Cardiac fibroblast (primary cell): ENCODE measurements around the gene SDK1.

Experiments
- DNase-seq, 2 donors: peaks; one replicate each; pipeline versions ENCODE4 v3.0.0 to v3.0.0-alpha.2; 2010; ENCODE audit warnings: low read depth in 2 of 2
- H3K4me3 ChIP-seq, 2 donors: replicated peaks in 1 of 2; 1 replicate in 1 of 2; 2 replicates in 1 of 2; pipeline ENCODE4 v1.5.1; 2011; ENCODE audit warnings: low read depth in 2 of 2, low read length in 2 of 2, mild to moderate bottlenecking in 2 of 2, moderate library complexity in 1 of 2
- CTCF ChIP-seq: IDR thresholded peaks from one replicate; pipeline ENCODE4 v1.5.1; 2011; ENCODE audit warnings: low read depth, mild to moderate bottlenecking, low read length, inconsistent platforms

Gene SDK1

DNA sequence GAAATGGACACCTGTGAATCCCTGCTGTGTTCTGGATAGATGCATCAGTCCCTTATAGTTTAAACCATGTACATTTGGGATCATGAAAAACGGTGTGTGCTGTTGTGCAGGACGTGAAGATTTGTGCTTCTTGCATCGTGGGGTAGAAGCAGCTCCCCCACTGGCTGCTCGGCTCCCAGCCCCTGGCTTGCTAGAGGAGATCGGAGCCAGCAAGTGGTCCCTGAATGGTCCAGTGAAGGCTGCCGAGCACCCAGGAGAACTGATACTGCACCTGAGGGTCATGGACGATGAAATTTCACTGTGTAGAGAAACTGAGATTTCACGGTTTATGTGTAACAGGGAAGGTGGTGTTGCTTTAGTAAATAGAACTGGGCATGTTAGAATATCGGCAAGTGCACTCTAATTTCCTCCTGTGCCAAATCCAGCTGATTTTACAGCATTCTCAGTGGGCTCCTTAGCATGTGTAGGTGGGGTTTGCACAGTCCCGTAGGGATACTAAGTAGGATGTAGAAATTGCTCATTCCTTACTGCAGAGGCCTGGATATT is 726.0 kb downstream of the SDK1 start:
- no peak for TF ChIP-seq CTCF

DNA sequence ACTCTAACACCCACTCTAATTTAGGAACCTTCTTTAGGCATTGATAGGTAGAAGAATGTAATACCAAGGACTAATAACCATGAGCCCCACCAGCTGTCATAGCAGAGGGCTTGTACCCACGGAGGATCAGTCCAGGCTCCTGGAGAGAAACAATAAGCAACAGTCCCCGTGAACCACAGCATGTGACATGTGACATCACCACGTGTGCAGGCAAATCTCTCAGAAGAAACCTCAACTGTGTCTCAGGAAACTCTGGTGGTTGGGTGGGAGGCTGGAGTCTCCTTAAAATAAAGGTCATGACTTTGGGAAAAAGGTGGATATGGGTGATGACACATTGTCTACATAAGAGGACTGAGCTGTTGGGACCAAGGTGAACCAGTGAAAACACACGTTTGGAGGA is 727.2 kb downstream of the SDK1 start:
- no peak overlapping the region for H3K4me3 ChIP-seq
- DNase-seq, result no peak
- no peak for TF ChIP-seq CTCF

More for the DNA sequence above, 726.0 kb downstream of the SDK1 start:
- no peak for DNase-seq
- H3K4me3 ChIP-seq, result no peak overlapping the region

DNA sequence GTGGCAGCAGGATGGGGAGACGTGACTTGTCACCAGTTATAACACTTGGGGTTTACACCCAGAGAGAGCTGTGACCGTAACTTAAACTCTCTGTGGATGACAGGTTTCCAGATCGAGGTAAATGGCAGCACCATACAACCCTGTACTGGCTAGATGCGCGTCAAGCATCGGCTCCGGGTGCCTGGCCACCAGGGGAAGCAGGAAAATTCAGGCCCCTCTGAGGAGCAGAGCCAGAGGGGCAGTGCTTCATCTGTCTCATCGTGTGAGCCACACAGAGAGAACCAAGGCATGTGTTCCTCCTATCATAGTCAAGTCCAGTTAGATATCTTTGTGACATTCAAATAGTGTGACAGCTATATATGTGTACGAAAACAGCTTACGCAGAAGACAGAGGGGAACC is 728.9 kb downstream of the SDK1 start:
- DNase-seq, result no peak
- H3K4me3 ChIP-seq, result no peak overlapping the region
- no peak for TF ChIP-seq CTCF

DNA sequence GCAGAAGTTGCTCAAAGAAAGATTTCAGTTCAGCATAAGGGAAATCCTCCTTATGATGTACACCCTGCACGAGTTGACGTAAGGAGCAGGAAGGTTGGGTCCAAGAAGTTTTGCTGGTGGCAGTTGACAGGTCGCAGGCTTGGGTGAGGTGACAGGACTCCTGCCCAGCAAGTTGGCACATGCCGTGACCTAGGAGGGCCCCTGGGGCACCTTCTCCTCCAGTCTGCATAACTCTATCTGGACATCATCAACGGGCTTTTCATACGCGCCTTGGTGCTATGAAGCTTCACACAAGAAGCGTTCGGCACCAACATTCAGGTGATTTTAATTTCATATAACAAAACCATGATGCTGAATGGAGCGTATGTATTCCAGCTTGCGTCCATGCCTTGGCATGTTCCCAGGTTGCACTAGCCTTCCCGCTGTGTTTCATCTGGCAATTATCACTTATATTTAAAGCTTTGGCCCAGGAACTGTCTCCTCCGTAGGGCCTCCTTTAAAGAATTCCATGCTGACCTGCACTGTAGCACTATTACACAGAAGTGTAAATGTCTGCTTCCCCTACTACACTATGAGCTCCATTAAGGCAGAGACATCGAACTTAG is 729.4 kb downstream of the SDK1 start:
- no peak for TF ChIP-seq CTCF
- no peak overlapping the region for H3K4me3 ChIP-seq
- no peak for DNase-seq

GRCh38 chr7:4033996-4034395 is 732.9 kb downstream of the SDK1 start:
- no peak for TF ChIP-seq CTCF
- DNase-seq, result no peak
- H3K4me3 ChIP-seq, result no peak overlapping the region

DNA sequence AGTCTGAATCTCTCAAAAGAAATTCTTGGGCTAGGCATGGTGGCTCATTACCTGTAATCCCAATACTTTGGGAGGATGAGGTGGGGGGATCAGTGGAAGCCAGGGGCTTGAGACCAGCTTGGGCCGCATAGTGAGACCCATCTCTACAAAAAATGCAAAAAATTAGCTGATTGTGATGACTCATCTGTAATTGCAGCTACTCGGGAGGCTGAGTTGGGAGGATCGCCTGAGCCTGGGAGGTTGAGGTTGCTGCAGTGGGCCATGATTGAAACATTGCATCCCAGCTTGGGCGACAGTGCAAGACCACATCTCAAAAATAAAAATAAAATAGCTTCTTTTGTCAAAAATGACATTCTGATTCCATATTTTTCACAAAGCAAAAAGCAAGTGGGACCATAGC is 736.3 kb downstream of the SDK1 start:
- TF ChIP-seq CTCF, result no peak
- no peak for DNase-seq
- H3K4me3 ChIP-seq, result no peak overlapping the region

- H3K4me3 ChIP-seq, result no peak overlapping the region
- no peak for DNase-seq
- no peak for TF ChIP-seq CTCF
Observed at GRCh38 chr7:4037877-4038276, 736.8 kb downstream of the SDK1 start.
